GM21381 (cell line): ENCODE data around the gene CRYGS.
A peak's percentile ranks its signal among the peaks of the same experiment; 100 is the strongest.
"Not testable (repeated sequence)": the region's sequence is repeated elsewhere in the genome, so short reads cannot be mapped to it uniquely, and the experiment has no call there.

Experiments used
- ATAC-seq: cut with Tn5 transposase; IDR thresholded peaks from one replicate; pipeline ENCODE4 v1.9.1; 2021; ENCODE audit warnings: mild to moderate bottlenecking, moderate library complexity; ENCODE audit not compliant: unreplicated experiment

Gene CRYGS

DNA sequence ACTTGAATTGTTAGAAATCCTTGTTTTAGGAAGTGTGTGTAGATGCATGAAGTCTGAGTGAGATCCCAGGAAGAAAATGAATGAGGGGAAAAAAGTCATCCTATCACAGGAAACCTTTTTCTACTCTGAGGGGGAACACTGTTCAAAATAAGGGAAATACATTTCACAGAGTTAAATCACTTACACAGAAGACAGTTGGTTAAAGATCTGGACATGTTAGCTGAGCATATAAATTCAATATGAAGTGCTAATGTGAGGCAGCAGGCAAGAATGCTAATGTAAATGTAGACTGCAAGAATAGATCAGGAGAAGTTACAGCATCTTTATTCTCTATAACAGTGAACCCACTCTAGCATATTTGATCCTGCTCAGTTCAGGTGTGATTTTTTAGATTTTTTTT lies 20.4 kb upstream of the CRYGS start:
- no peak for ATAC-seq

DNA sequence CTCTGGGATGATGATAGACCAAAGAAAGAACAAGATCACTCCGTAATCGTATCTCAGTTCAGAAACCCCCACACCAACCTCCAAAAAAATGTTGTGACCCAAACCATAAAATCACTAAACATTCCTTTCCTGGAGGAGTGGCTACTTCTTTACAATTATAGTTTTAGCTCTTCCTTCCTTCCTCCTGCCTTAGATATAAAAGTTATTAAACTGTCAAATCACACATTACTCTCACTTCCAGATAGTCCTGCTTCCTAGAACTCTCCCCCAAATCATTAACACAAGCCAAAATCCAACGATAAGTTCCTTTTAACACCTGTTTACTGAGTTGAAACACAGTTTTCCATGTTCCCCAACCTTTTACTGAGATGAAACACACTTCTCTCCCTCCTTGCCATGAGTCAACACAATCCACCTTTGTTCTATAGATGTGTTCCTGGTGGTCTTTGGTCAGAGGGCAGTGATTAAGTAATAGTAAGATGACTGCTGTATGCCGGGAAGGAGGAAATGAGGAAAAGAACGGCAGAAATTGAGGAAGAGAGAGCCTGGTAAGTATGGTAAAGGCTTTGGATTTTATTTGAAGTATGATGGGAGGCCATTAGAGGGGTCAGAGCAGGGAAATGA lies 8.3 kb upstream of the CRYGS start:
- no peak for ATAC-seq

DNA sequence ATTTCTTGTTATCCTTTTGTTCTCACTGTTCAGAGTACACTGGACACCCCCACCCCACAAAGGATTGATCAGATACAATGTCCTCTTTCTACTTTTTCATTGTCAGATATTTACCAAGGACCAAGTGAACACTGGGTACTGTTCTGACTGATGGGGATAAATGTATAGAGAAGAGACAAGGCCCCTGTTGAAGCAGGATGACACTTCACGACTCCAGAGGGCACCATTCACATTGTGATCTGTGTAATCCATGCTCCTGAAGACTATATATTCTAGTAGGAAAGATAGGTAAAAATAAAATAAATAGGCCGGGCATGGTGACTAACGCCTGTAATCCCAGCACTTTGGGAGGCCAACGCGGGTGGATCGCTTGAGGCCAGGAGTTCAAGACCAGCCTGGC lies 7.2 kb upstream of the CRYGS start:
- no peak for ATAC-seq

DNA sequence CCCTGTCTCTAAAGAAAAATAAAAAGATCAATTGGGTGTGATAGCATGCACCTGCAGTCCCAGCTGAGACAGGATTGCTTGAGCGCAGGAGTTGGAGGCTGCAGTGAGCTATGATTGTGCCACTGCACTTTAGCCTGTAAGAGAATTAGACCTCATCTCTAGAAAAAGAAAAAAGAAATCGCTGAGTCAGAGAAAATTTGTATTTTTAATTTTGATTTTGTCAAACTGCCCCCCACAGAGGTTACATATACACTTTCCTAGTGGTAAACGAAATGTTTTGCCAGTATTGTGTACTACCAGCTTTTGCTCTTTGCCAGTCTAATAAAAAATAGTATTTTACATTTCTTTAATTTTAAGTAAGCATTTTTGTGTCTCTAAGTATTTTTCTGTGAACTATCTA lies 5.3 kb upstream of the CRYGS start:
- ATAC-seq, result no peak

DNA sequence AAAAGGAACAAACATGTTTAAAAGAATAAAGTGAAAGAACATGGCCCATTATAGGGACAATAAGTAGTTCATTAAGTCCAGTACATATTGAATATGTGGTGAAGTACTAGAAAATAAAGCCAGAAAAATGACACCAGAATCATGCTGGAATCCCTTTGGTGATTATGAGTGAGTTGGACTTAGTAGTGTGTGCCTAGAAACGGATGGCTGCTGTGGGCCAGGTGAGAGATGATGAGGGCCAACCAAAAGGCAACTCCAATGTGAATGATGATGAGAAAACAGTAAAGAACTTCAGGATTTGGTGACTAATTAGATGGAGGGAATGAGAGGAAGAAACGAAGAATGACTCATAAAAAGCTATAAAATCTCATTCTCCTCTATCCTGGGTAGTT lies 3.3 kb downstream of the CRYGS start:
- no peak for ATAC-seq

DNA sequence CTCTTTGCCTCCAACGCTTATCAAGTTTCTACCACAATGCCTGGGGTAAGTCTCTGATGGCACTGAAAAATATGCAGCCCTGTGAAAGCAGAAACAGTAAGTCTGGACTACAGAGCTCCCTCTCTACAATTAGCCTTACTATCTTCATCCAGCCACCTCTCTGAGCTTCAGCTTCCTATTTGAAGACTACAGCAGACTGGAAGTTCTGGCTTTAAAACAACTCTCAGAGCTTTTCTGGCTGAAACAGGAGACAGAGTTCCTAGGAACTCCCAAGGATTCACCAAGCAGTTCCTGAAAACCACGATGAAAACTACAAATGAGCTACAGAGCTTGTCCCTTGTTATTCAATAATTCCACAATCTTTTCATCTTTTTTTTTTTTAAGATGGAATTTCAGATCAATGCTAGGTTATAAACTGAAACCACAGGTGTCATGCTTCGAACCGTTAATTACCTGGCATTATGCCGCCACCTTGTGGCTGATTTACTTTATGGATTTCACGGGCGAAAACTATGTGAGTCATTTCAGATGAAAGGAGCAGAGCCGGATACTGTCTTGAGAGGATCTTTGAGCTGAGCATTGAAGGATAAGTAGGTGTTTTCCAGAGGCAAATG lies 3.9 kb downstream of the CRYGS start:
- ATAC-seq, result no peak

DNA sequence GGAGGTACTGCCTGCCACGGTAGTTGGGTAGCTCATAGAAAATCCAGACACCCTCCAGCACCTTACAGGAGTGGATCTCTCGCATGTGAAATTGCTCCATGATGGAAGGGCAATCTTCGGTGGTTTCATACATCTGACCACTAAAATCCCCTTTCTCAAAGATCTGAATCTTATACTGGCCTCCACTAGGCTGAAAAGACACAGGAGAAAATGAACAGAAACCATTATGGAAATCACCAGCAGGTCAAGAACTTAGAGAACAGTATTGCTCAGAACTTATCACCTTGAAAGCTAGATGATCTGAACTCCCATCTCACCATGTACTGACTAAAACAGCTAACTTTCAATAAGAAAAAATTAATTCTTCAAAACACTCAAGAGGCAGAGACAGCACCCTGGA lies 5.4 kb downstream of the CRYGS start:
- ATAC-seq, result no peak

DNA sequence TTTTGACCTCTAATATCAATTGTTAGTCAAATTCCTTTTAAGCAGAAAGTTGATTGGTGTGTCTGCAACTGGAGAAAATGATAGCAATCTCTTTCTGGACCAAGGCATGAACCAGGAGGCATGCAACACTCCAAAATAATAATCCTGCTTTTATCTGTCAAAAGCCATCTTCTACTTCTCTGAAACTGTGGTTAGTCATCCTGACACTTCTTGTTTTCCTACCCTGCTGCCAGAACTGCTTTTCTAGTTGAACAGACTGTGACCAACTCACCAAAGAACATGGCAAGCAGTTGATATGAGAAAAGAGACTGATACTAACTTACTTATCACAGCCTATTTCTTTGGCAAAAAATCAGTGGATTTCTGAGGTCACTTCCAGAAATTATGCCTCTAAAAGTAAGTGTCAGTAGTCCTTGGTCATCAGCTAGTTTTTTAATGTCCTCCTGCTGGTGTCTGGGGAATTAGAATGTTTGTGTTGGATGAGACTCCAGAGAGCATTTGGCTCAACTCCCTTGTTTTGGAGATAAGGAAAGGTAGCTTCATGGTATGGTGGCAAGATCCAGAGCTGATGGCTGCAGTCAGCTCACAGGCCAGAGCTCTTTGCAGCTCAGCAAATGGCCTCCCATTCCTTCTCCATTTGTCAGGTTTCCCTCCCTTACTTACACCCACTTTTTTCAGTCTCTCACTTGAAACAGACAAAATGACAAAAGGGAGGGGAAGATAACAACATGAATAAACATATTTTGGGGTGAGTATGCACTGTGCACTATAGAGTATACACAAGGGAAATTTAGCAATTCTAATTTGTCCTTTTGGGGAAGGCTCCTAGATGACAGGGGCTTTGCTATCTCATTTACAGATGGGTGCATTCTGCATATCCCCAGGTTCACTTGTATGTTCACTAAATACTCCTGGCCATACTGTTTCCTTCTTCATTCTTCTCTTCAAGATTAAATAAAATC lies 7.0 kb downstream of the CRYGS start:
- no peak for ATAC-seq

DNA sequence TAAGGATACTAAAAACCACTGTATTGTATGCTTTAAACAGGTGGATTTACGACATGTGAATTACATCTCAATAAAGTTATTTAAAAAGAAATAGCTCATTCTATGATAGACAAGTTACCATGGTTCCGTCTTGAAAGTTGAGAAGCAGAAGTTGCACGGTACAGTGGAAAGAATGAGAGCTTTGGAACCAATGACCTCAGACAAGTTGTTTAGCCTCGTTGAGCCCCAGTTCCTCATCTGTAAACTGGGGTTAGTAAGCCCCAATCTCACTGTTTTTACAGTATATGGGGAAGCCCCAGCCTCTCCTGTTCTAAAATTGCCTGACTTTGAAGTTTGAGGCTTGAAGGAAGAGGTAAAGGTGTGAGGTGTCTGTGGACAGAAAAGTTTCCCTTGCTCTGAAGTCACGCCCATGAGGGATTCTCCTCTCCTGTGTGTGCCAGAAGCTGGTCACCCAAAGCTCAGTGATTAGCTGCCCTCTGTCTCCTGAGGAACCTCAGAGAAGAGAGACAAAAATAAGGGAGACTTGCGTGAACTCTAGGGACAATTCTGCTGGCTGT lies 10.0 kb downstream of the CRYGS start:
- ATAC-seq, result peak; percentile 81

DNA sequence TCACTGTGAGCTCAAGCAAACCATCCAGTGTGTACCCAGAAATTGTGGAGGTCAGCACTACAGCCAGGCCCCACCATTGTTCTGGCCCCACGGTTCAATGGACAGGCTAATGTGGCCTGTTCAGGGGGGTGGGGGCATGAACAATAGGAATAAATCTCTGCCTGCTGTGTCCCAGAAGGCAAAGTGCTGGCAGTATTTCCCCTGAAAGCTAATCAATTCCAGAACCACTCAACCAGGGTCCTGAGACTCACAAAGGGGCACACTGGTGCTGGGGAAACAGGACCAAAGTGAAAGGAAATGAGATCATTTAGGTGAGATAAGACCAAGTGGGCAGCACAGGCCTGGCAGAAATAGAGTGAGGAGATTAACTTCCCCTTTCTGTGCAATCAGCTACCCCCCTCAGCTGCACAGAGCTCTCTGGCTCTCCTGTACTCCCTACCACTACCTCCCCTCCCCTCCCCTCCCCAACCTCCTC lies 11.5 kb downstream of the CRYGS start:
- peak; percentile 56 for ATAC-seq

DNA sequence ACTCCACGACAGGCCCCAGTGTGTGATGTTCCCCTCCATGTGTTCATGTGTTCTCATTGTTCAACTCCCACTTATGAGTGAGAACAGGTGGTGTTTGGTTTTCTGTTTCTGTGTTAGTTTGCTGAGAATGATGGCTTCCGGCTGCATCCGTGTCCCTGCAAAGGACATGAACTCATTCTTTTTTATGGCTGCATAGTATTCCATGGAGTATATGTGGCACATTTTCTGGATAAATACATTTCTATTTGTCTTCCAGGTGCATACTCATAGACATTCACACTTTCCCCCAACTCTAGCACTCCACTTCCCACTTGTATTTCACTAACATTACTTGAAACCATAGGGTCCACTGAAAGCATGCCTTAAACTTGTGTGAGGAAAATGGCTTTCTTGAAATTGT lies 12.5 kb downstream of the CRYGS start:
- ATAC-seq, result not testable (repeated sequence)

DNA sequence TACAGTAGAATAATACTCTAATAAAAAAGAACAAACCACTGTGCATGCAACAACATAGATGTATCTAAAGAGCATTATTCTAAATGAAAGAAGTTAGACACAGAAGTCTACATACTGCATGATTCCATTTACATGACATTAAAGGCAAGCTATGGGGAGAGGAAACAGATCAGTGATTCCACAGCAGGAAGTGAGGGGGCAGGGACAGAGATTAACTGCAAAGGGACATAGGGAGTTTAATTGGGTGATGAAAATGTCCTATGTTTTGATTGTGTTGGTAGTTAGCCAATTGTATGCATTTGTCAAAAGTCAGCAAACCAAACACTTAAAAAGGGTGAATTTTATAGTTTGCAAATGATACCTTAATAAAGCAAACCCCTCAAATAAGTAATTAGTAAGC lies 13.8 kb downstream of the CRYGS start:
- no peak for ATAC-seq

DNA sequence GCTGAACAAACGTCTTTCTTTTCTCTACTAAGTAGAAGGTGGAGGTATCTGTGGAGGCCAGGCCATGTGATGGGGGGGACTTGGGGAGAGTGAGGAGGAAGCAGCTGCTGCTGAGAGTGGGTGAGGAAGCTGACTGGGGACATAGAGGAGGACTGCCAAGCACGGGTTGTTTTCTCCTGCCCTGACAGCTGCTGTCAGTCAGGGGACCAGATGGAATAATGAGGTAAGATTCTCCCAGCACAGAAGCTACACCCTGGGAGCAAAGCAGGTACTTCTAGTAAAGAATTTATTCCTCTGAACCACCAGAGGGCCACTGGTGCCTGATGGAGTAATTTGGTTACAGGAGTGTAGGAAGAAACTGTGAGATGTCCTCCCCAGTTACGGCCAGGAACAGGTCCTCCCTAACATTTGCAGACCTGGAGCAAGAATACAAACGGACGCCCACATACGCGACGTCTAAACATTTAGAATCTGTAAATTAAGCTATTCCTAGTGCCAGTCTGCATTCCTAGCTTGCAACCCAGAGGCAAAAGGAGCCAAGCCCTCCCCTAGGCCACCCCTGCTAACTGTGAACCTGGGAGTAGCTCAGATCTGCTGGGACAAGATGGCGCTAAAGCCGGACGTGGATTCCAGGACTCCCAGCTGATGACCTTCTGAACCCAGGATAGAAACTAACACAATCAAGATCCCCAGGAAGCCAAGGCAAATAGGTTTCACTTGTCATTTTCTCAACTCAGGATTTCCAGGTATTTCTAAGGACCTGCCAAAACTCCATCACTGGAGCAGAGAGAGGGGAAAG lies 14.8 kb downstream of the CRYGS start:
- ATAC-seq, result no peak

DNA sequence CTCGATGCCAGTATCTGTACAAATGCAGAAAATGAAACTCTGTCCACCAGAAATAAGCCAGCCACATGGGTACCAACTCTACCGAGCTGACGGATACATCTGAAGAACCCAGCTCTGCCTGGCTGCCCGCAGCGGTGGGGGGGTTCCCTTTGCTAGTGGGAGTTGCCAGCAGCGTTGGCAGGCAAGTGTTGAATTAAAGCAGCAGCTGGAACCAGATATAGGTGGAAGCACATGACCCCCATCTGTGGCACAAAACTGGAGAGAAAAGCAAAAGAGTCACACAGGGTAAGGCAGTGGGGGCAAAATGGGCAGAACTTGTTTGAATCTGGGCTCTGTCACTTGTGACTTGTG lies 17.9 kb downstream of the CRYGS start:
- no peak for ATAC-seq

DNA sequence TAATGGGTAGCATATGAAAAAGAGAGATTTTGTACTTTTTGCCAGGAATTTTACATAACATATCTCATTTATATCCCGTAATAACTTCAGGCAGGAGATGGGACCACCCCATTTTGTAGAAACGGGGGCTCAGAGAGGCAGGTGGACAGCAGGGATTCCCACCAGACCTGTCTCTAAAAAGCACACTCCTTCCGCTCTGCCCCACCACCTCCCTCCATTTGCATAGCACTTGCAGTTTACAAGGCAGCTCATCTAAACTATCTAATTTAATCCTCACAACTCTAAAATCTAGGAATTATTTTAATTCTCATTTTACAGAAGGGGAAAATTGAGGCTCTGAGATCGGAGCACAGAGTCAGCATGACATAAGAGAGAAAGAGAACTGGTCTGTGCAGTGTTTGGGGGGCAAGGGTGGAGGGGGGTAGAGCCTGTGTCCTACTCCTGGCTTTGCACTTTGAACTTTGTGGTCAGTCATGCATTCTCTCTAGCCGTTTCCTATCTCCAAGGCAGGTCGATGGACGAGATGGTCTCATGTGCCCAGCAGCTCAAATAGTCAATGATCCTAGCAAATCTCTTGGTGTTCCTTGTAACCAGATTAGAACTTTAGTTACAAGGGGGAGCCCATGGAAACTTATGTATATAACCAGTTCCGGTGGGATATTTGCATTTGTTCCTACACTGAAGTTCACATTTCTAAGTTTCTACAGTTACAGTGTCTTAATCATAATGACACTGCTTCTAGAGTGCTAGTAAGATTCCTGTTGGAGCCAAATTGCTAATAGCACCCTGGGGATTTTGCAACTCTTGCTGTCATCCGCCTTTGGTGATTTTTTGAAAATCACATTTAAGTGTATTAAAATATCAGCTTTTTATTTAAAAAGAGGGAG lies 18.6 kb downstream of the CRYGS start:
- no peak for ATAC-seq

DNA sequence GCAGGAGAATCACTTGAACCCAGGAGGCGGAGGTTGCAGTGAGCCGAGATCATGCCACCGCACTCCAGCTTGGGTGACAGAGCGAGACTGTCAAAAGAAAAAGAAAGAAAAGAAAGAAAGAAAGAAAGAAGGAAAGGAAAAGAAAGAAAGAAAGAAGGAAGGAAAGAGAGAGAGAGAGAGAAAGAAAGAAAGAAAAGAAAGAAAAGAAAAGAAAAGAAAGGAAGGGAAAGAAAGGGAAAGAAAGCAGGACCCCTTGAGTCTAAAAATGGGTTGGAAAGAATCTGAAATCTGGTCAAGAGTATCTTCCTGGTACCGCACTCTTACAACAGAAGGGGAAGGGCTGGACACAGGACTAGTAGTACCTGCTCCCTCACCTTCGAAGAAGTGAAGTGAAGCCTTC lies 19.6 kb downstream of the CRYGS start:
- no peak for ATAC-seq

DNA sequence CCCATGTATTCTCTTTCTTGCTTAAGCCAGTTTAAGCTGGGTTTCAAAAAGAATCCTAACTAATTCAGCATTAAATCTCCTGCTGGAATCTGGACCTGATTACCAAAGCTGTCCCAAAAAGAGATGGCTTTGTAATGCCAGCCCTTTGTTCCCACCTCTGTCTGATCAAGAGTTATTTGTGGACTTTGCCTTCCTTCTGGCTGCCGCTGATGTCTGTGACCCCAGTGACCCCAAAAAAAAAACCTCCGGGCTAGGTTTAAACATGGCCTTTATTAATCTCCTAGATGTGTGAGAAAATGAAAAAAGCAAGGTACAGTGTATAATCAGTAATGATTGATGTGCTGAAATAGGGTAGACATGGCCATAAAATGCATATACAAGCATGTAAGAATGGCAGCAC lies 20.7 kb downstream of the CRYGS start:
- no peak for ATAC-seq

DNA sequence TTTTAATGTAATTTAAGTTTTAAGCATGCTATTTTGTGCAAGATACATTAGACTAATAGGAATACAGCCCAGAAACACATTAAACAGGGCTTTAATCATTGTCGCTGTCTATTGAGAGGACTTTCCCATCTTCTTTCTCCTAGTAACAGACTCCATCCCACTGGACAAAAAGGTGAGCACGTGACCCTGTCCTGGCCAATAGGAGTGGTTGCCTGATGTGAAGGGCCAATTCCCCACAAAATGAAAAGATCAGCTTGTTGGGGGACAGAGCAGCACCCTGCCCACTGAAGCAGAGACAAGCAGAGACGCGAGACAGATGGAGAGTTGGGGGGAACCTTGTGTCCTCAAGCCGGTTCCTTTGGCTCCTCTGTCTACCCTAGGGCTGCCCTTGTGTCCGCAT lies 21.2 kb downstream of the CRYGS start:
- ATAC-seq, result no peak

DNA sequence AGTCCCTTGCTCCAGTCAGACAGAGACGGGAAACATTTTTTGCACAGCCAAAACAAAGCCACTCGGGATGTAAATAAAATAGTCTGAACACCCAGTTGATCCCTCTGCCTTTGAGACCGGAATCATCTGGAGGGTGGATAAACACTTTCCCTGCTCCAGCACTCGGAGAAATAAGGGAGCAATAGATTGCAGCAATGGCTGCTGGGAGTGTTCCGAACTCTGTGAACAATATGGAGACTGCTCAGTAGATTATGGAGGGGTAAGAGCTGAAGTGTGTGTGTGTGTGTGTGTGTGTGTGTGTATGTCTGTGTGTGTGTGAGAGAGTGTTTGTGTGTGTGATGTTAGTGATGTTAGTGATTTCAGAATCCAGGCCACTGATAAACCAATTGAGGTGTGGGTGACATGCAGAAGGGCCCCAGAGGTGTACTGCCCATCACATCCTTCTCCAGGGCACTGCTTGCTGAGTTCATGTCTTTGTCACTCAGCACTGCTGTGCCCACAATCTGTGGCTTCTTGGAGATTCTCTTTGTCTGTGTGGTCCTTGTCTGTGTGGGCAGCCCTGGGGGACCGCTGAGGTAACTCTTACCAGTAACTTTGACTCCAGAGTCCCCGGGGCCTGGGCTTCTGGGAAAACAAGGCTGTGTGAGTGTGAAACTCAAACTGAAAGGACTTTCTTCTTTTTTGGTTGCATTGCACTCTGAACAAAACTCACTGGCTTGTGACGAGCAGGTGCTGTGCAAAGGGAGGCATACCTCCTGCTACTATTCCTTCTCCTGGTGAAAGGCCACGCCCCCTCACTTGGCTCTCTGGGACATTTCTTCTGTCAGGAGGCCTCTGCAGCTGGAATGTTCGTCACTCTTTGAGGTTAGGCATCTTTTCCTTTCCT lies 23.0 kb downstream of the CRYGS start:
- ATAC-seq, result peak; percentile 52
